K562 (cell line): ENCODE results near the gene OOSP1. TPM values are rescaled to one million over a fixed set of nuclear protein-coding genes. Genes with fewer than 3 reads are reported as not detected.

Experiments
- ARHGAP35 ChIP-seq: fragments of 450-650 bp; IDR thresholded peaks from 2 replicates; pipeline ENCODE4 v1.6.1; 2018; ENCODE audit not compliant: partially characterized antibody
- CEBPB ChIP-seq: fragments of 450-650 bp; IDR thresholded peaks from 2 replicates; pipeline ENCODE4 v1.6.1; 2016; ENCODE audit warnings: missing genetic modification characterization, missing compliant biosample characterization
- GATAD2B ChIP-seq: fragments of 450-650 bp; IDR thresholded peaks from 2 replicates; pipeline ENCODE4 v1.6.1; 2017; ENCODE audit warnings: mild to moderate bottlenecking, borderline replicate concordance
- KHSRP ChIP-seq: fragments of 450-650 bp; IDR thresholded peaks from 2 replicates; pipeline ENCODE4 v1.6.1; 2017
- NR3C1 ChIP-seq: sonication (generic); formaldehyde crosslinking; IDR thresholded peaks from 2 replicates; pipeline ENCODE4 v1.8.1; 2022; ENCODE audit warnings: missing genetic modification reagents
- SMC3 ChIP-seq: conservative IDR thresholded peaks from 2 replicates; pipeline ENCODE4 v1.6.1; 2011; ENCODE audit warnings: low read depth, low read length, improper control_type of control experiment; ENCODE audit not compliant: insufficient read depth
- TAF7 ChIP-seq: fragments of 450-650 bp; IDR thresholded peaks from 2 replicates; pipeline ENCODE4 v1.6.1; 2016; ENCODE audit warnings: missing genetic modification characterization, missing compliant biosample characterization
- ZNF696 ChIP-seq: fragments of 250-450 bp; sonication (Bioruptor Pico); conservative IDR thresholded peaks from 2 replicates; pipeline ENCODE4 v1.4.0; 2020; ENCODE audit warnings: mild to moderate bottlenecking, moderate library complexity
- polyA plus RNA-seq, 8 experiments: library from polyadenylated mRNA; depleted of rRNA in 4 of 8; stranded (reverse) in 5 of 8; unstranded in 3 of 8; fragments of >200 nt; fragmentation: Nextera tagmentation in 2 of 8; fragmentation: Illumina TruSeq in 1 of 8; extraction: Ambion mirVana in 2 of 8; extraction: Trizol in 1 of 8; gene quantifications; 2 replicates each; pipeline versions ENCODE4 v1.2.1 to v1.2.3, GENCODE V29; 2011 to 2014; ENCODE audit warnings: inconsistent platforms in 1 of 8, missing spikeins in 1 of 8
- total RNA-seq, 7 experiments: library from RNA; depleted of rRNA in 6 of 7; stranded (reverse); fragments of >200 nt in 6 of 7; fragmentation: Illumina TruSeq in 2 of 7; extraction: Trizol in 2 of 7; gene quantifications; 2 replicates each; pipeline versions ENCODE4 v1.2.1 to v1.2.3, GENCODE V29; 2011 to 2021; ENCODE audit warnings: low replicate concordance in 1 of 7
- TF ChIP-seq, protein P1 (sequence below): sonication (generic); formaldehyde crosslinking; IDR thresholded peaks from 2 replicates; pipeline ENCODE4 v1.8.0; 2023; ENCODE audit warnings: missing genetic modification reagents, mild to moderate bottlenecking, borderline replicate concordance
- TF ChIP-seq, protein P2 (sequence below): sonication (generic); formaldehyde crosslinking; IDR thresholded peaks from 2 replicates; pipeline ENCODE4 v1.8.0; 2022; ENCODE audit warnings: missing genetic modification reagents, mild to moderate bottlenecking, moderate library complexity, borderline replicate concordance
- TF ChIP-seq, protein P3 (sequence below): fragments of 250-450 bp; sonication (Bioruptor Pico); IDR thresholded peaks from 2 replicates; pipeline ENCODE4 v1.4.0; 2020; ENCODE audit warnings: mild to moderate bottlenecking

Gene OOSP1
- total and polyA plus RNA-seq, 9 of the 15 experiments (the other 6 are each of a cell fraction or from before 2014, with no cell fraction given), result 0.14 to 3.0 (median 0.61) TPM

DNA sequence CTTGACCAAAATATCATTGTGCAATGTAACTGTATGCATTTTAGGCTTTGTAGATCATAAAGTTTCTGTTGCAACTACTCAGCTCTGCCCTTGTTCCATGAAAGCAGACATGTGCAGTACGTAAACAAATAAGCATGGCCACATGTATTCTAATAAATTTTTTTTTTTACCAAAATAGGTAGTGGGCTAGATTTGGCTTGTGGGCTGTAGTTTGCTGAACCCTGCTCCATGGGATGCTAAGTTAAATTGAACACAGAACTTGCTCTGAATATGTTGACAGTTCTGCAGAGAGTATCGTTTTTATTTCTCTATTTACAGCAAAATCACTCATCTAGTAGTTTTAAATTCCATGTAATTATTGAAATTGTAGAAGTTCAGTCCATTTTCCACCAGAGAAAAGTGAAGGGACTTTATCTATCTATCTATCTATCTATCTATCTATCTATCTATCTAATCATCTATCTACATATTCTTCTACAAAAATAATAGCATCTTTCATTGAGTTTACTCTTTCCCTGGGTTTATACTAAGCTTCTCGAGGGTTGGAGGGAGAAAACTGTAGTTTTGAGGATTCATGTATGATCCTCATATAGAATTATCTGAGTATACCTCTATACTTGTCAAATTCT, 16.1 kb downstream of the OOSP1 start (continued):
- TF ChIP-seq, protein P1, sequence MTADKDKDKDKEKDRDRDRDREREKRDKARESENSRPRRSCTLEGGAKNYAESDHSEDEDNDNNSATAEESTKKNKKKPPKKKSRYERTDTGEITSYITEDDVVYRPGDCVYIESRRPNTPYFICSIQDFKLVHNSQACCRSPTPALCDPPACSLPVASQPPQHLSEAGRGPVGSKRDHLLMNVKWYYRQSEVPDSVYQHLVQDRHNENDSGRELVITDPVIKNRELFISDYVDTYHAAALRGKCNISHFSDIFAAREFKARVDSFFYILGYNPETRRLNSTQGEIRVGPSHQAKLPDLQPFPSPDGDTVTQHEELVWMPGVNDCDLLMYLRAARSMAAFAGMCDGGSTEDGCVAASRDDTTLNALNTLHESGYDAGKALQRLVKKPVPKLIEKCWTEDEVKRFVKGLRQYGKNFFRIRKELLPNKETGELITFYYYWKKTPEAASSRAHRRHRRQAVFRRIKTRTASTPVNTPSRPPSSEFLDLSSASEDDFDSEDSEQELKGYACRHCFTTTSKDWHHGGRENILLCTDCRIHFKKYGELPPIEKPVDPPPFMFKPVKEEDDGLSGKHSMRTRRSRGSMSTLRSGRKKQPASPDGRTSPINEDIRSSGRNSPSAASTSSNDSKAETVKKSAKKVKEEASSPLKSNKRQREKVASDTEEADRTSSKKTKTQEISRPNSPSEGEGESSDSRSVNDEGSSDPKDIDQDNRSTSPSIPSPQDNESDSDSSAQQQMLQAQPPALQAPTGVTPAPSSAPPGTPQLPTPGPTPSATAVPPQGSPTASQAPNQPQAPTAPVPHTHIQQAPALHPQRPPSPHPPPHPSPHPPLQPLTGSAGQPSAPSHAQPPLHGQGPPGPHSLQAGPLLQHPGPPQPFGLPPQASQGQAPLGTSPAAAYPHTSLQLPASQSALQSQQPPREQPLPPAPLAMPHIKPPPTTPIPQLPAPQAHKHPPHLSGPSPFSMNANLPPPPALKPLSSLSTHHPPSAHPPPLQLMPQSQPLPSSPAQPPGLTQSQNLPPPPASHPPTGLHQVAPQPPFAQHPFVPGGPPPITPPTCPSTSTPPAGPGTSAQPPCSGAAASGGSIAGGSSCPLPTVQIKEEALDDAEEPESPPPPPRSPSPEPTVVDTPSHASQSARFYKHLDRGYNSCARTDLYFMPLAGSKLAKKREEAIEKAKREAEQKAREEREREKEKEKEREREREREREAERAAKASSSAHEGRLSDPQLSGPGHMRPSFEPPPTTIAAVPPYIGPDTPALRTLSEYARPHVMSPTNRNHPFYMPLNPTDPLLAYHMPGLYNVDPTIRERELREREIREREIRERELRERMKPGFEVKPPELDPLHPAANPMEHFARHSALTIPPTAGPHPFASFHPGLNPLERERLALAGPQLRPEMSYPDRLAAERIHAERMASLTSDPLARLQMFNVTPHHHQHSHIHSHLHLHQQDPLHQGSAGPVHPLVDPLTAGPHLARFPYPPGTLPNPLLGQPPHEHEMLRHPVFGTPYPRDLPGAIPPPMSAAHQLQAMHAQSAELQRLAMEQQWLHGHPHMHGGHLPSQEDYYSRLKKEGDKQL (CRISPR knock-in tag), result no peak
- no peak for TF ChIP-seq TAF7 (tag)
- TF ChIP-seq ZNF696 (CRISPR knock-in tag), result no peak
- TF ChIP-seq, protein P2, sequence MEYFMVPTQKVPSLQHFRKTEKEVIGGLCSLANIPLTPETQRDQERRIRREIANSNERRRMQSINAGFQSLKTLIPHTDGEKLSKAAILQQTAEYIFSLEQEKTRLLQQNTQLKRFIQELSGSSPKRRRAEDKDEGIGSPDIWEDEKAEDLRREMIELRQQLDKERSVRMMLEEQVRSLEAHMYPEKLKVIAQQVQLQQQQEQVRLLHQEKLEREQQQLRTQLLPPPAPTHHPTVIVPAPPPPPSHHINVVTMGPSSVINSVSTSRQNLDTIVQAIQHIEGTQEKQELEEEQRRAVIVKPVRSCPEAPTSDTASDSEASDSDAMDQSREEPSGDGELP (CRISPR knock-in tag), result no peak
- TF ChIP-seq, protein P3, sequence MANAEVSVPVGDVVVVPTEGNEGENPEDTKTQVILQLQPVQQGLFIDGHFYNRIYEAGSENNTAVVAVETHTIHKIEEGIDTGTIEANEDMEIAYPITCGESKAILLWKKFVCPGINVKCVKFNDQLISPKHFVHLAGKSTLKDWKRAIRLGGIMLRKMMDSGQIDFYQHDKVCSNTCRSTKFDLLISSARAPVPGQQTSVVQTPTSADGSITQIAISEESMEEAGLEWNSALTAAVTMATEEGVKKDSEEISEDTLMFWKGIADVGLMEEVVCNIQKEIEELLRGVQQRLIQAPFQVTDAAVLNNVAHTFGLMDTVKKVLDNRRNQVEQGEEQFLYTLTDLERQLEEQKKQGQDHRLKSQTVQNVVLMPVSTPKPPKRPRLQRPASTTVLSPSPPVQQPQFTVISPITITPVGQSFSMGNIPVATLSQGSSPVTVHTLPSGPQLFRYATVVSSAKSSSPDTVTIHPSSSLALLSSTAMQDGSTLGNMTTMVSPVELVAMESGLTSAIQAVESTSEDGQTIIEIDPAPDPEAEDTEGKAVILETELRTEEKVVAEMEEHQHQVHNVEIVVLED (CRISPR knock-in tag), result no peak
- TF ChIP-seq NR3C1 (CRISPR knock-in tag), result no peak
- TF ChIP-seq ARHGAP35, result no peak
- peak; percentile 76; the same call in 1 of the 2 replicates for TF ChIP-seq GATAD2B
- no peak for TF ChIP-seq SMC3
- no peak for TF ChIP-seq KHSRP
- TF ChIP-seq CEBPB, result peak; percentile 59
